H9 (cell line): ENCODE data around the gene SLC16A1. TPM values are rescaled to one million over a fixed set of nuclear protein-coding genes. Genes with fewer than 3 reads are reported as not detected.

Experiments
- DNase-seq: peaks from one replicate; pipeline ENCODE4 v3.0.0-alpha.2; 2017
- H2AFZ ChIP-seq: one replicate; pipeline ENCODE4 v1.6.1; 2013; ENCODE audit warnings: mild to moderate bottlenecking, low read length, control low read depth, moderate library complexity
- H2AK5ac ChIP-seq: 2 replicates; pipeline ENCODE4 v1.6.1; 2013; ENCODE audit warnings: low read length, control low read depth, mixed read lengths; ENCODE audit not compliant: insufficient read length
- H2BK120ac ChIP-seq: one replicate; pipeline ENCODE4 v1.6.1; 2013; ENCODE audit warnings: low read depth, mild to moderate bottlenecking, low read length, control low read depth, inconsistent platforms; ENCODE audit not compliant: poor library complexity, severe bottlenecking
- H2BK12ac ChIP-seq: 2 replicates; pipeline ENCODE4 v1.6.1; 2013; ENCODE audit warnings: low read length, control low read depth, mixed read lengths, low read depth; ENCODE audit not compliant: insufficient read length
- H2BK15ac ChIP-seq: 2 replicates; pipeline ENCODE4 v1.6.1; 2013; ENCODE audit warnings: low read depth, low read length, control low read depth
- H2BK20ac ChIP-seq: one replicate; pipeline ENCODE4 v1.6.1; 2013; ENCODE audit warnings: low read depth, mild to moderate bottlenecking, low read length, control low read depth, inconsistent platforms; ENCODE audit not compliant: poor library complexity, severe bottlenecking
- H2BK5ac ChIP-seq: 2 replicates; pipeline ENCODE4 v1.6.1; 2013; ENCODE audit warnings: low read length, control low read depth, mixed read lengths; ENCODE audit not compliant: insufficient read length
- H3K14ac ChIP-seq: 2 replicates; pipeline ENCODE4 v1.6.1; 2013; ENCODE audit warnings: low read length, control low read depth; ENCODE audit not compliant: insufficient read depth
- H3K18ac ChIP-seq: 2 replicates; pipeline ENCODE4 v1.6.1; 2013; ENCODE audit warnings: low read depth, mild to moderate bottlenecking, mixed read lengths, low read length, control low read depth; ENCODE audit not compliant: insufficient read length
- H3K23ac ChIP-seq: 2 replicates; pipeline ENCODE4 v1.6.1; 2013; ENCODE audit warnings: low read length, control low read depth, mixed read lengths, low read depth; ENCODE audit not compliant: insufficient read length
- H3K23me2 ChIP-seq: 2 replicates; pipeline ENCODE4 v1.6.1; 2013; ENCODE audit warnings: low read depth, mild to moderate bottlenecking, mixed read lengths, low read length, control low read depth; ENCODE audit not compliant: insufficient read length, poor library complexity, severe bottlenecking
- H3K27ac ChIP-seq: 2 replicates; pipeline ENCODE4 v1.5.1; 2013; ENCODE audit warnings: low read length, control low read depth, mixed read lengths, low read depth; ENCODE audit not compliant: insufficient read length
- H3K27me3 ChIP-seq: 2 replicates; pipeline ENCODE4 v1.6.1; 2013; ENCODE audit warnings: low read length, control low read depth, inconsistent platforms; ENCODE audit not compliant: insufficient read depth
- H3K4ac ChIP-seq: 2 replicates; pipeline ENCODE4 v1.6.1; 2013; ENCODE audit warnings: low read depth, mild to moderate bottlenecking, control low read depth, inconsistent platforms, low read length, moderate library complexity
- H3K4me1 ChIP-seq: 2 replicates; pipeline ENCODE4 v1.6.1; 2013; ENCODE audit warnings: low read length, control low read depth, inconsistent platforms; ENCODE audit not compliant: insufficient read depth
- H3K4me2 ChIP-seq: 2 replicates; pipeline ENCODE4 v1.6.1; 2013; ENCODE audit warnings: low read length, control low read depth, mixed read lengths; ENCODE audit not compliant: insufficient read length, insufficient read depth
- H3K56ac ChIP-seq: 2 replicates; pipeline ENCODE4 v1.6.1; 2013; ENCODE audit warnings: low read depth, mild to moderate bottlenecking, mixed read lengths, low read length, control low read depth; ENCODE audit not compliant: insufficient read length
- H3K79me1 ChIP-seq: 2 replicates; pipeline ENCODE4 v1.6.1; 2013; ENCODE audit warnings: low read depth, mild to moderate bottlenecking, moderate library complexity, low read length, control low read depth, inconsistent platforms; ENCODE audit not compliant: insufficient read depth, poor library complexity, severe bottlenecking
- H3K79me2 ChIP-seq: 2 replicates; pipeline ENCODE4 v1.6.1; 2013; ENCODE audit warnings: low read length, control low read depth, inconsistent platforms; ENCODE audit not compliant: insufficient read depth
- H3K9ac ChIP-seq: 2 replicates; pipeline ENCODE4 v1.6.1; 2013; ENCODE audit warnings: low read length, control low read depth, mixed read lengths; ENCODE audit not compliant: insufficient read length; ENCODE audit errors: extremely low read depth
- H3K9me3 ChIP-seq: one replicate; pipeline ENCODE4 v1.6.1; 2013; ENCODE audit warnings: low read depth, low read length, inconsistent platforms; ENCODE audit not compliant: control insufficient read depth
- H3T11ph ChIP-seq: one replicate; pipeline ENCODE4 v1.6.1; 2013; ENCODE audit warnings: mild to moderate bottlenecking, low read length, control low read depth, inconsistent platforms
- H4K20me1 ChIP-seq: one replicate; pipeline ENCODE4 v1.6.1; 2013; ENCODE audit not compliant: control insufficient read depth, insufficient read length, insufficient read depth
- H4K5ac ChIP-seq: 2 replicates; pipeline ENCODE4 v1.6.1; 2013; ENCODE audit warnings: low read depth, mild to moderate bottlenecking, mixed read lengths, low read length, control low read depth; ENCODE audit not compliant: insufficient read length
- H4K8ac ChIP-seq: replicated peaks from 2 replicates; pipeline ENCODE4 v1.6.1; 2013; ENCODE audit warnings: low read length, control low read depth, mixed read lengths, low read depth; ENCODE audit not compliant: insufficient read length
- H4K91ac ChIP-seq: 2 replicates; pipeline ENCODE4 v1.6.1; 2013; ENCODE audit warnings: low read depth, mild to moderate bottlenecking, moderate library complexity, mixed read lengths, low read length, control low read depth; ENCODE audit not compliant: insufficient read length
- H3K27ac Mint-ChIP-seq, 3 experiments: 2 replicates in 2 of 3; 3 replicates in 1 of 3; pipeline ENCODE4 v1.8.0; 2020 to 2021; ENCODE audit warnings: mixed read lengths in 3 of 3, mild to moderate bottlenecking in 1 of 3, moderate library complexity in 1 of 3
- H3K27me3 Mint-ChIP-seq: 2 replicates; pipeline ENCODE4 v1.8.0; 2021; ENCODE audit warnings: low read depth, mild to moderate bottlenecking, moderate library complexity, mixed read lengths
- H3K36me3 Mint-ChIP-seq, 3 experiments: 2 replicates in 2 of 3; 3 replicates in 1 of 3; pipeline ENCODE4 v1.8.0; 2020 to 2021; ENCODE audit warnings: low read depth in 3 of 3, mixed read lengths in 3 of 3; ENCODE audit not compliant: insufficient read depth in 1 of 3
- H3K4me1 Mint-ChIP-seq, 2 experiments: 2 replicates each; pipeline ENCODE4 v1.8.0; 2020; ENCODE audit warnings: mixed read lengths in 2 of 2
- H3K4me3 Mint-ChIP-seq, 2 experiments: 2 replicates in 1 of 2; 3 replicates in 1 of 2; pipeline ENCODE4 v1.8.0; 2020 to 2021; ENCODE audit warnings: mild to moderate bottlenecking in 2 of 2, mixed read lengths in 2 of 2, moderate library complexity in 1 of 2
- H3K9me3 Mint-ChIP-seq, 2 experiments: 2 replicates in 1 of 2; 3 replicates in 1 of 2; pipeline ENCODE4 v1.8.0; 2020; ENCODE audit warnings: mild to moderate bottlenecking in 2 of 2, mixed read lengths in 2 of 2, moderate library complexity in 1 of 2
- CTCF ChIP-seq: fragments of 200-600 bp; sonication (generic); conservative IDR thresholded peaks from 3 replicates; pipeline ENCODE4 v1.8.0; 2021; ENCODE audit warnings: antibody characterized with exemption, mild to moderate bottlenecking
- WGBS: extraction: QIAGEN DNeasy Blood & Tissue Kit; methylation state at CpG from one replicate; pipeline ENCODE4 v1.1.7; 2013; ENCODE audit warnings: missing lambda C conversion rate, low lambda C conversion rate, mixed read lengths; ENCODE audit not compliant: insufficient read length; ENCODE audit errors: extremely low coverage; 5-methylcytosine and 5-hydroxymethylcytosine counted together
- long read RNA-seq: library from polyadenylated mRNA; unstranded; transcript quantifications from one replicate; pipeline ENCODE4 v2.0.0, GENCODE V29; 2020
- total RNA-seq: library from RNA; stranded (reverse); gene quantifications from 2 replicates; pipeline ENCODE4 v1.2.1, GENCODE V29; 2021

The SLC16A1 gene
- 379 and 381 TPM in 2 replicates for total RNA-seq
- long read RNA-seq, full-length matches to known transcripts, result 701 of 913 reads
- long read RNA-seq, partial matches to known transcripts, result 158 of 913 reads
- long read RNA-seq, other reads (novel, unspliced or antisense), result 54 of 913 reads

GRCh38 chr1:112955773-112956543 lies at the start of gene SLC16A1:
Gene SLC16A1, minus strand, starts transcription at chr1:112956196. Its CDS starts 26,888 bp downstream, at chr1:112929308.
- H3K79me2 ChIP-seq, result peaks cover 61% of the 10 kb centered on the region

More at GRCh38 chr1:112955773-112956543, at the start of gene SLC16A1:
- no peak within 1 kb of the TSS for H2BK120ac ChIP-seq
- no peak within 1 kb of the TSS for H3T11ph ChIP-seq
- Mint-ChIP-seq H3K36me3 (peaks cover 33 to 54% (median 45%) of the 10 kb centered on the region in 3 experiments), H3K4me1 (peaks cover 53 to 59% of the 10 kb centered on the region in 2 experiments), H3K4me3 (peak within 1 kb of the TSS; percentile 98 to 99), H3K9me3 (no peaks in the 10 kb centered on the region; a peak in 1 of 5 replicates), H3K27ac (peak within 1 kb of the TSS; percentile 98 to 99 (median 99)), H3K27me3 (no peaks in the 10 kb centered on the region)
- H3K4me2 ChIP-seq, result peak within 1 kb of the TSS; percentile 98
- H3K79me1 ChIP-seq, result no peaks in the 10 kb centered on the region
- no peak within 1 kb of the TSS for H4K8ac ChIP-seq
- H2BK20ac ChIP-seq, result no peak within 1 kb of the TSS
- H3K27me3 ChIP-seq, result no peaks in the 10 kb centered on the region
- H2AFZ ChIP-seq, result no peak within 1 kb of the TSS
- peak; percentile 87 for DNase-seq
- TF ChIP-seq CTCF, result peak; percentile 15; the same call in 1 of the 3 replicates
- no peaks in the 10 kb centered on the region for H3K9me3 ChIP-seq
- no peak within 1 kb of the TSS for H4K5ac ChIP-seq
- H3K23me2 ChIP-seq, result peaks cover 13% of the 10 kb centered on the region
- no peak within 1 kb of the TSS for H3K4ac ChIP-seq
- H2BK15ac ChIP-seq, result no peak within 1 kb of the TSS
- H3K18ac ChIP-seq, result peak within 1 kb of the TSS; percentile 56
- H2AK5ac ChIP-seq, result no peak within 1 kb of the TSS
- H2BK5ac ChIP-seq, result no peak within 1 kb of the TSS
- H3K4me1 ChIP-seq, result peaks cover 2% of the 10 kb centered on the region; the same call in 1 of the 2 replicates
- no peak within 1 kb of the TSS for H4K91ac ChIP-seq
- WGBS, result no CpG with 5 or more reads among the region's 90 CpGs
- H3K56ac ChIP-seq, result no peak within 1 kb of the TSS
- no peaks in the 10 kb centered on the region for H4K20me1 ChIP-seq
- no peak within 1 kb of the TSS for H3K23ac ChIP-seq
- H3K27ac ChIP-seq, result no peak within 1 kb of the TSS
- no peak within 1 kb of the TSS for H2BK12ac ChIP-seq
- H3K9ac ChIP-seq, result peak within 1 kb of the TSS; percentile 79
- peak within 1 kb of the TSS; percentile 85 for H3K14ac ChIP-seq
